HG03097 (cell line): ENCODE data around the gene IGFL2.
"Not testable (repeated sequence)": the region's sequence is repeated elsewhere in the genome, so short reads cannot be mapped to it uniquely, and the experiment has no call there.

Source experiments
- ATAC-seq: cut with Tn5 transposase; IDR thresholded peaks from one replicate; pipeline ENCODE4 v1.9.1; 2021; ENCODE audit not compliant: unreplicated experiment, low FRiP score

The IGFL2 gene

DNA sequence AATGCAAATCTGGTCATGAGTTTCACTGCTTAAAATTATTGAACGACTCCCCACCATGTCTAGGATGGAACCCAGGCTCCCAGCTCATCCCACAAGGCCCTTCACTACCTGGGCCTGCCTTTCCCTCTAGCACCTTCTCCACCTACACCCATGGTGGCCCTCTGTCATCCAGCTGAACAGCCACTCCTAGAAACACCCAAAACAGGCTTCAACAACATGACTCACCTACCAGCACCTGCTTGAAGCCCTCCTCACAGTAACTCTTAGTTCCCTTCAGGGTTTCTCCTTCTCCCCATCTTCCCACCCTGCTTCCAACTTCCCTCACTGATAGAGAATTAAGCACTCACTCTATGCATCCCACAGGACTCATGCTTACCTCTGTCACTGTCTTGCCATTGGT is 6.6 kb upstream of the IGFL2 start:
- ATAC-seq = no peak

DNA sequence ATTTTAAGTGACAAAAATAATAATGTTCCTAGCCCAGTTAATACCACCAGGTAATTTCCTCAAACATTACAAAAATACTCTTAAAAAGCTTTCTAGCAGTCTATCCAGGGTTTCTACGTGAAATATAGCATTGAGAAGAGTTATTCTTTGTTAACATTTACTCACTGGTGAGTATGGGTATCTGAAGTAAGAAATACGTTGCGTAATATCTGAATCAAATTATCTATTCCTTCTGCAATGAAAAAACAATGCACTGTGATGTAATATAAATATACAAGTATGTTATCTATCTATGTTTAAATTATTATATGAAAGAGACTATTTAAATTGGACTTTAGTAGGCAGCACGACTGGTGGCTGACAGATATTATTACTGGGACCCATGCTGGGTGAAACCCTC is 5.7 kb upstream of the IGFL2 start:
- ATAC-seq = no peak

DNA sequence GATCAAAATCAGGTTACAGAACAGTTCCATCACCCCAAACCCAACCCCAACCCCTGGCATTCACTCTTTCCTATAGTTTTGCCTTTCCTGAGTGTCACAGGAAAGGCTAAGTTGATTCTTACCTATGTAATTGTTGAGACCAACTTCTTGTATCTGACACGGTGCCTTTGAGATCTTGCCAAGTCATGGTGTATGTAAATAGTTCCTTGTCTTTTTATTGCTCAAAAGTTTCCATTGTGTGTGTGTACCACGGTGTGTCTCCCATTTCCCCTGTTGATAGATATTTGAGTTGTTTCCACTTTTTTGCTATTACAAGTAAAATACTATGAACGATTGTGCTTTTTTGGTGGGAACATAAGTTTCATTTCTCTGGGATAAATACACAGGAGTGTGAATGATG is 3.3 kb upstream of the IGFL2 start:
- ATAC-seq = no peak

DNA sequence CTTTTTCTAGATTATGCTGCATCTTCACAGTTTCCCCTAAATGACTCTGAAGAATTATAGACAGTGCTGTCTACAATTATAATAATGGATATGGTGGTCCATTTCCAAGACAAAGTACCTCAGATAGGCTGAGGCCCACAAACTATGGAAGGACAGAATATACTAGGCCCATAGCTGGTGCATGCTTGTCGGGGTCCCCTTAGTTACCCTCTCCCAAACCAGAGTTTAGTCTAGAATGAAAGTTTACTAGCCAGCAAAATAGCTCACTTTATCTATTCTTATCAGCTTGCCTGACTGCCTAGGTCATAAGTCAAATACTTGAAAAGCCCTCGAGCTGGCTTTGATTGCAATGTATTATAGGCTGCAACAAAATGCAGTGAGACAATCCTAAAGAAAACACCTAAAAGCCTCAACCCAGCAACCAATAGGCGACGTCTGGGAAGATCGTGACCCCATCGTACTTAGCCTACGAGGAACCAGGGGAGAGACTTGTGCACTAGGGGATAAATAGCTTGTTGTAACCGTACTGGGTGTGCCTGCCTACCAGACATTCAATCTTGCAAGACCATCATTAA is 785 bp upstream of the IGFL2 start:
- ATAC-seq = no peak

DNA sequence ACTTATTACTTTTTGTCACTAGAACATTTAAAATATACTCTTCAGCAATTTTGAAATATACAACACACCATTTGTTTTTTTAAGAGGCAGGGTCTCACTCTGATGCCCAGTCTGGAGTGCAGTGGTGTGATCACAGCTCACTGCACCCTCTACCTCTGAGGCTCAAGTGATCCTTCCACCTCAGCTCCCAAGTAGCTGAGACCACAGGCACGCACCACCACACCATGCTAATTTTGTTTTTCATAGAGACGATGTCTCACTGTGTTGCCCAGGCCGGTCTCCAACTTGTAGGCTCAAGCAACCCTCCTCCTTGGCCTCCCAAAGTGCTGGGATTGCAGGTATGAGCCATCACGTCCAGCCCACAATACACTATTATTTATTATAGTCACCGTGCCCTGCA is 2.6 kb downstream of the IGFL2 start:
- no peak for ATAC-seq

DNA sequence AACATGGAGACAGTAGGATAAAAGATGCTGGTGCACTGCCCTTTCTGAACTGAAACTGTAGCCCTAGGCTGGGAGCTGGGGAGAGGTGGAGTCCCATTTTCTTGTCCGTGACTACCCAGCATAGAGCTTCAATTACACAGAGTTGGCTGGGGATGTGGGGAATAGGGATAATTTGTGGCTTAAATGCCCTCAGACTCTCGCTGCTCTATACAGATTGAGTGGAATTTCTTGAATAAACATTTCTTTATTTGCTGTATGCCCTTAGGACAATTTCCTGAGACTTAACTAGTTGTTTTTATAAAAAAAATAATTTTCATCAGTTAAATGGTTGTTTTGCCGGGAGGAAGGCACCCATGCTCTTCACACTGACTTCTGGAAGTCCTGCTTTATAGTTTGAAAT is 7.2 kb downstream of the IGFL2 start:
- no peak for ATAC-seq

DNA sequence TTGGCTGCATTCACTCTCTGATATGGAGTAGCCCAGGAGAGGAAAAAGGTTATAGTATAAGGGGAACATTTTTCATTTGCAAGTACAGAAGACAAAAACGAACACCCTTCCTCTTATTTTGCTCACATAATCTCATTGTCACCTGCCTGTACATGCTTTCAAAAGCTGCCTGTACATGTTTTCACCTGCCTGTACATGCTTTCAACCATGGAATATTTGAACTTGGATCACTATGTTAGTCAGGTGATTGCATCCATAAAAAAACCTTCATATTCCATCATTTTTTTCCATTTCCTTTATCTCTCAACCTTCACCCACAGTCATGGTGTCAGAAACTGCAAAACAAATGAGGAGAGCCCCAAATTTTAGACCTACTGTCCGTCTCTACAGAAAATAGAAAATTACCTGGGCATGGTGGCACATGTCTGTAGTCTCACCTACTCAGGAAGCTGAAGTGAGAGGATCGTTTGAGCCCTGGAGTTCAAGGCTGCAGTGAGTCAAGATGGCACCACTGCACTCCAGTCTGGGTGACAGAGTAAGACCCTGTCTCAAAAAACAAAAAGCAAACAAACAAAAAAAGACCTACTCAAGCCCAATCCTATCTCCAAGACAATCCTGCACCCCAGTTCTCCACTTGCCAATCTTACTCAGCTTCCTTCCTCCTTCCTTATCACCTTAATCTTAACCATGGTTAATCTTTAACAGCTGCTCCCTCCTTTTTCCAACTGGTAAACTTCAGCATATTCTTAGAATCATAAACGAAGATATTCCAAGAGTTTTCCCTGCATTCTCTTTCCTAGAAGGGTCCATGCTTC is 11.6 kb downstream of the IGFL2 start:
- no peak for ATAC-seq

DNA sequence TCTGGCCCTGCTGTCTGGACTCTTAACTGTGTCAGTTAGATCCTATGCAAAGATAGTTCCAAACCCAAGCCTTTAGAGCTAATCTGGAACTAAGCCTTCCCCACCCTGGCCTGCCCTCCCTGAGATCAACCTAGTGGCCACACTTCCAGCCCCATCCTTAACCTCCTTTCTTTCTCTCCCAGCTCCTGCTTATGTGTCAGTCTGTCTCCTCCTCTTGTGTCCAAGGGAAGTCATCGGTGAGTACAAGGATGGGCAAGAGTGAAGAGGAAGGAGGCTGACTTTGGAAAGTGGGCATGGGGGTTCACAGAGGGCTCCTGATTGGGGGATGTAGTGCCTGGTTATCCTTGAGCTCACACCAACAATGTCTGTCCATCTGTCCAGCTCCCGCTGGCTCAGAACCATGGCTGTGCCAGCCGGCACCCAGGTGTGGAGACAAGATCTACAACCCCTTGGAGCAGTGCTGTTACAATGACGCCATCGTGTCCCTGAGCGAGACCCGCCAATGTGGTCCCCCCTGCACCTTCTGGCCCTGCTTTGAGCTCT is 12.3 kb downstream of the IGFL2 start:
- ATAC-seq = no peak

DNA sequence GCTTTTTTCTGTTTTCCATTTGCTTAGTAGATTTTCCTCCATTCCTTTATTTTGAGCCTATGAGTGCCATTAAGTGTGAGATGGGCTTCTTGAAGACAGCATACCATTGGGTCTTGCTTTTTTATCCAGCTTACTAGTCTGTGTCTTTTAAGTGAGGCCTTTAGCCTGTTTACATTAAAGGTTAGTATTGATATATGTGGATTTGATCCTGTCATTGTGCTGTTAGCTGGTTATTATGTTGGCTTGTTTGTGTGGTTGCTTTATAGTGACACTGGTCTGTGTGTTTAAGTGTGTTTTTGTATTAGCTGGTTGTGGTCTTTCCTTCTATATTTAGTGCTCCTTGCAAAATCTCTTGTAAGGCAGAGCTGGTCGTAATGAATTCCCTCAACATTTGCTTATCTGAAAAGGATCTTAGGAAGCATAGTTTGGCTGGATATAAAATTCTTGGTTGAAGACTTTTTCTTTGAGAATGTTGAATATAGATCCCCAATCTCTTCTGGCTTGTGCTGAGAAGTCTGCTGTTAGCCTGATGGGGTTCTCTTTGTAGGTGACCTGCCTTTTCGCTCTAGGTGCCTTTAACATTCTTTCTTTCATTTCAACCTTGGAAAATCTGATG is 13.7 kb downstream of the IGFL2 start:
- ATAC-seq = not testable (repeated sequence)

DNA sequence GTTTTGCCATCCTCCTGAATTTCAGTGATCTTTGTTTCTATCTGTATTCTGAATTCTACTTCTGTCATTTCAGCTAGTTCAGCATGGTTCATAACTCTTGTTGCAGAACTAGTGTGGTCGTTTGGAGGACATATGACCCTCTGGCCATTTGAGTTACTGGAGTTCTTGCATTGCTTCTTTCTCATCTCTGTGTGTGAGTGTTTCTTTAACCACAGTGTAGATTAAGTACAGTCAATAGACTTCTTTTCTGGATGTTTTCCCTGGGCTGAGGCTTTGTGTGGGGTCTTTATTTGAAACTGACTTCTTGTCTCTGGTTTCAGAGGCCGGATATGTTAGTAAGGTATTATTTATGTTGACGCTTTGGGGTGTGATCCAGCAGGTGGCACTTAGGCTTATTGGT is 14.7 kb downstream of the IGFL2 start:
- ATAC-seq = no peak

DNA sequence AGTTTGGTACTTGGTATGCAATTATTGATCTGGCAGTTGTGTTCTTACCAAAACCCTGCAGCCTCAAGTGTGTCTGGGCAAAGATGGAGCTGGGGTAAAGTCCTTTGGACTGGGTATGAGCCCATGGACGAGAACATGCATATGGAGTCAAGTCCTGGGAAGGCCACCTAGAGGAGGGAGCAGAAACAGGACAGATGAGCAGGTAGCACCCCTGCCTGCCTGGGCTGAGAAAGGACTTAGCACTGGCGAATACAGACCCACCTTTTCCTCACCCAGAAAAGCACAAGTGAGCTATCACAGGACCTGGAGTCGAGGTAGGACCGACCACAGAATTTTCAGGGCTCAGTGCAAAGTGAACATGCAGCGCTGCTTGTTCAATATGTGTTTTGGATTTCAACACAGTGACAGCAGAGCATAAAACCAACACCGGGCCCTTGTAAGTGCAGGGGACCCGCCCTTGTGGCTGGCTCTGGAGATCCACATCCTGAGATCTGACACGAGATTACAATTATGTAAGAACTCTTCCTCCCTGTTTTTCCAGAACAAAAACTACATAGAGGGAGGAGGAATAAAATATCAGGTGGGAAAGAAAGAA is 25.9 kb downstream of the IGFL2 start:
- ATAC-seq = no peak

DNA sequence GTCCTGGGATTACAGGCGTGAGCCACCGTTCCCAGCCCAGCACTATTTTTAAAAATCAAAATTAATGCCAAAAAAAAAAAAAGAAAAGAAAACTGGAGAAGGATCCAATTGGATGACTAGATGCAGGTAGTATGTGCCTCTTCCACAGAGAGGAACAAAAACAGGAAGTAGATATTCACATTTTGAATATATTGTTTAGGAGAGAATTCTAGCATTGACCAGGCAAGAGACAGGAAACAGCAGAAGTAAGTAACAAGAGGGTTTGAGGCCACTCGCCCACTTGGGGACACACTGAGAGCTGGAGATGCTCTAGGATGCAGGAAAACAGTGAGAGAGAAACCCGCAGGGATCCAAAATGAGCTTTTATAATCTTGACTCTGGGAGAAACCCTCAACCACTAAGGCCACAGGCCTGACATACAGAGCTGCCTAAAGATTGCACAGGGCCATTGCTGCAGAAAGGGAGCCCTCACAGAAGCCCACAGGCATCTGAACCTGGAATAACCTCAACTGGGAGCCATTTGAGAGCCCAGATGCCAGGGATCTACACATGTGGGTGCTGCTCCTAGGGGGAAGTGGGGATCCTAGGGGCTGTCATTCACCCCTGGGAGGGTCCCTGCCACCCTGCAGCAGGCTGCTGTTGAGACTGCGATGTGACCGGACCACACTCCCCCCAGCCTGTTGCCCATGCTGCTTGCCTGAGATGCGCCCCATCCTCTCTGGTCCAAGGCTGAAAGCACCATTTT is 28.2 kb downstream of the IGFL2 start:
- no peak for ATAC-seq

DNA sequence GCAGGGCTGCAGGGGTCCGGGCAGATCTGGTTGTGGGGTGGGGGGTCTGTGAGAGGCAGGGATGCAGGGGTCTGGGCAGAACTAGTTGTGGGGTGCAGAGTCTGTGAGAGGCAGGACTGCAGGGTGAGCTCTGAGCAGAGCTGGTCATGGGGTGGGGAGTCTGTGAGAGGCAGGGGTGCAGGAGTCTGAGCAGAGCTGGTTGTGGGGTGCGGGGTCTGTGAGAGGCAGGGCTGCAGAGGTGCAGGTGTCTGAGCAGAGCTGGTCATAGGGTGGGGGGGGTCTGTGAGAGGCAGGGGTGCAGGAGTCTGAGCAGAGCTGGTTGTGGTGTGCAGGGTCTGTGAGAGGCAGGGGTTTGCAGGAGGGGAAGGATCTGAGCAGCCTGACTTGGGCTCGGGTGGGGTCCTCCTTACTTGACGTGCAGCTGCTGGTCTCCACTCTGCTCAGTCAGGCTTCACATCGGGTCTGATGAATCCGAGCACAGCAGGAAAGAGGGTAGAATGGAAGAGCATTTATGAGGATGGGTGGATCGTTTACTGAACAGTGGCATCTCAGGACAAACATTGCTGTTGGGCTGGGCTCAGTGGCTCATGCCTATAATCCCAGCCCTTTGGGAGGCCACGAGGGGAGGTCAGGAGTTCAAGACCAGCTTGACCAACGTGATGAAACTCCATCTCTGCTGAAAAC is 31.2 kb downstream of the IGFL2 start:
- no peak for ATAC-seq

DNA sequence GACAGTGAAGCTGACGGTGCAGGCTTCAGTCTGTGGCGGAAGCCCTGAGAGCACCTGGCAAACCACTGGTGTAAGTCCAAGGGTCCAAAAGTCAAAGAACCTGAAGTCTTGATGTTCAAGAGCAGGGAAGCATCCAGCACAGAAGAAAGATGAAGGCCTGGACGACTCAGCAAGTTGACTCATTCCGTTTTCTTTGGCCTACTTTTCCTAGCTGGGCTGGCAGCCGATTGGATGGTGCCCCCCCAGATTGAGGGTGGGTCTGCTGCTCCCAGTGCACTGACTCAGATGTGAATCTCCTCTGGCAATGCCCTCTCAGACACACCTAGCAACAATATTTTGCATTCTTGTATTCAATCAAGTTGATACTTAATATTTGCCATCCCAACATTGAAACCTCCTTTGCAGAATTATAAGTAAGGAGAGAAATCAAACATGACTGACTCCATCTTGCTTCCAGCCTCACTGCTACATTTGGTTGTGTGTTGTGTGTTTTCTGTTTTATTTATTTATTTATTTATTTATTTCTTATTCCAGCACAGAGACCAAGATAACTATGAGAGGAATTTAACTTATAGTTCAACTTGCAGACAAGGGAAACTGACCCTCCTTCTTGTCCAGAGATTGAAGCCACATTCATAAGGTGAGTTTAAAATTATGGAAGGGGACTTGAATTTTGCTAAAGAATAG is 32.8 kb downstream of the IGFL2 start:
- no peak for ATAC-seq

DNA sequence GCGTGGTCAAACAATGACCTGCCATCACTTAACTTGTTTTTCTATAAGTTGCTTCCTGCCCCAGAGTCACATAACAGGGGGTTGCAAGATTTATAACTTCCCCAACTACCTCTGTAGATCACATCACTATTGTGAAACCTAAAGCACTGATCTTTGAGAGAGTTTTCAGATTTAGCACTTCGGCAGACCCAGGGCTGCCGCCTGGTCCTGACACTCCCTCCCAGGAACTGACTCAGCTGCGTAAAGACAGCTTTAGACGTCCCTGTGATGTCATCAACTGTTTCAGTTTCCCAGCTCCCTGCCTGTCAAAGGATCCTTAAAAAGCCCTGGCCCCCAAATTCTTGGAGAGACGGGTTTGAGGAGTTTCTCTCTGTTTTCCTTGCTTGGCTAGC is 33.3 kb downstream of the IGFL2 start:
- ATAC-seq = no peak

DNA sequence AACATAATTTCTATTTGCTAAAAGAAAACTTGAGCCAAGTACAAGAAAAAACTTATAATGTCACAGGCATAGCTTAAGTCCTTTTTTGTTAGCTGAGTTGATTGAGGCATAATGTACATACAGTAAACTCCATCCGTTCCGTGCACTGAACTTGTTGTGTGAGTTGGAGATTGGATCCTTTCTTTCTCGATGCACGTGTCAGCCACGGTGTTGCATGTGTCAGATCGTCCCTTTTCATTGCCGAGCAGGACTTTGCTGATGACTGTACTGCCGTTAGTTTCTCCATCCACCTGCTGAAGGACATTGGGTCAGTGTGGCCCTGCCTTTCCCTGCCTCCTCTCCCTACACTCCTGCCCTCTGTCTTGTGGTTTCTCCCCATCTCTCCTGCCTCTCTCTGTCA is 34.4 kb downstream of the IGFL2 start:
- no peak for ATAC-seq

DNA sequence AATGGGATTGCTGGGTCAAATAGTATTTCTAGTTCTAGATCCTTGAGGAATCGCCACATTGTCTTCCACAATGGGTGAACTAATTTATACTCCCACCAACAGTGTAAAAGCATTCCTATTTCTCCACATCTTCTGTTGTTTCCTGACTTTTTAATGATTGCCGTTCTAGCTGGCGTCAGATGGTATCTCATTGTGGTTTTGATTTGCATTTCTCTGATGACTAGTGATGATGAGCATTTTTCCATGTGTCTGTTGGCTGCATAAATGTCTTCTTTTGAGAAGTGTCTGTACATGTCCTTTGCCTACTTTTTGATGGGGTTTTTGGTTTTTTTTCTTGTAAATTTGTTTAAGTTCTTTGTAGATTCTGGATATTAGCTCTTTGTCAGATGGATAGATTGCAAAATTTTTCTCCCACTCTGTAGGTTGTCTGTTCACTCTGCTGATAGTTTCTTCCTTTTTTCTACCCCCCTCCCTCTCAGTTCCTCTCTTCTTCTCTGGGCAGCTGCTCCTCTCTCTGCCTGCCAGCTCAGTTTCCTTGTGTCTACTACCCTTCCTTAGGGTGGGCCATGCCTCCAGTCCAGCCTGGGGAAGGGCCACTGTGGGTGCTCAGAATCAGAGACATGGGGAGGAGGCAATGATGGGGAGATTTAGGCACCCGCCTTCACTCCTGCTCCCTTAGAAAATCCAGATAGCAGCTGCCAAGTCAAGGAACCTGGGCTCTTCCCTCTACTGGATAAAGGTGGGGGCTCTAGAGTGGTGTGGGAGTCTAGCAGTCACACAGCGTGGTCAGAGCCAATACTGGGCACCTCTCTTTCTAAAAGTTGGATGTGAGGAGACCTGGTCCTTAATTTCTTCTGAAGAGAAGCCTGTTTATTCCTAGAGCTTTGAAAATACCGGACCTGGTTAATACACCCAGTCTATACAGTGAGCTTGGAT is 37.0 kb downstream of the IGFL2 start:
- not testable (repeated sequence) for ATAC-seq

DNA sequence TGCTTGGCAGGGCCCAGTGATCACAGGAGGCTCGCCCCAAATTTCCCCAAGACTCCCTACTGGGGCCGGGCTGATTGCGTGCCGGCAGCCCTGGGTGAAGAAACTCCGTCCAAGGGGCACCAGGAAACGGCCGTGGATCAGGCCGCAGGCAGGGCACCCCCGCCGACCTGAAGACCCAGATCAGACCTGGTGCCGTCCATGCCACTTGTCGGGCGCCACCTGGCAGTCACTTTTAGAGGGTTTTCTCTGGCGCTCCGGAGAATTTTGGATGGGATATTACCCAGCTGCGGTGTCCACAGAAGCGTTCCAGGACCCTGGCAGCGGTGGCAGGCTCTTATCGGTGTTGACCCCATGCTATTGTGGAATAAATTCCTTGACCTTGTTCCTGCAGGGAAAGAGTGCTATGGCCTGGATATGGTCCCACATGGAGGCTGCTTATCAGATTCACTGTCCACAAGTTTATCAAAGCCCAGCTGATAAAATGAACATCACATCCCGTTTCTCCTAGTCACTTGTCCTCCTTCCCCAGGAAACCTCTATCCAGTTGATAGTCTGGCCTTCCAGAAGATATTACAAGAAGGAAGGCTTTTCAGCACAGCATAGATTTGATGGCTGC is 38.2 kb downstream of the IGFL2 start:
- no peak for ATAC-seq
